Kidney epithelial cell (primary cell): Measurements from ENCODE around the gene LMOD1. TPM values are rescaled to one million over a fixed set of nuclear protein-coding genes. Genes with fewer than 3 reads are reported as not detected.

Source experiments
- DNase-seq: peaks from one replicate; pipeline ENCODE4 v3.0.0-alpha.2; 2010; ENCODE audit warnings: low read depth
- H3K27me3 ChIP-seq: 2 replicates; pipeline ENCODE4 v1.6.0; 2011; ENCODE audit warnings: low read length; ENCODE audit not compliant: control insufficient read depth, insufficient read depth
- H3K36me3 ChIP-seq: 2 replicates; pipeline ENCODE4 v1.5.1; 2011; ENCODE audit warnings: low read length; ENCODE audit not compliant: control insufficient read depth, insufficient read depth
- H3K4me3 ChIP-seq: 2 replicates; pipeline ENCODE4 v1.5.1; 2011; ENCODE audit warnings: low read depth, mild to moderate bottlenecking, control low read depth, low read length
- total RNA-seq: library from RNA; depleted of rRNA; stranded (reverse); fragments of >200 nt; gene quantifications from 2 replicates; pipeline ENCODE4 v1.2.3, GENCODE V29; 2015
- TF ChIP-seq, protein P1 (sequence below): IDR thresholded peaks from 2 replicates; pipeline ENCODE4 v1.5.1; 2011; ENCODE audit warnings: mild to moderate bottlenecking, moderate library complexity, low read length, control low read depth, inconsistent platforms; ENCODE audit not compliant: insufficient read depth, poor library complexity, severe bottlenecking

The LMOD1 gene
- total RNA-seq, 1 donor from 2014 or later, result under 0.01 TPM

DNA sequence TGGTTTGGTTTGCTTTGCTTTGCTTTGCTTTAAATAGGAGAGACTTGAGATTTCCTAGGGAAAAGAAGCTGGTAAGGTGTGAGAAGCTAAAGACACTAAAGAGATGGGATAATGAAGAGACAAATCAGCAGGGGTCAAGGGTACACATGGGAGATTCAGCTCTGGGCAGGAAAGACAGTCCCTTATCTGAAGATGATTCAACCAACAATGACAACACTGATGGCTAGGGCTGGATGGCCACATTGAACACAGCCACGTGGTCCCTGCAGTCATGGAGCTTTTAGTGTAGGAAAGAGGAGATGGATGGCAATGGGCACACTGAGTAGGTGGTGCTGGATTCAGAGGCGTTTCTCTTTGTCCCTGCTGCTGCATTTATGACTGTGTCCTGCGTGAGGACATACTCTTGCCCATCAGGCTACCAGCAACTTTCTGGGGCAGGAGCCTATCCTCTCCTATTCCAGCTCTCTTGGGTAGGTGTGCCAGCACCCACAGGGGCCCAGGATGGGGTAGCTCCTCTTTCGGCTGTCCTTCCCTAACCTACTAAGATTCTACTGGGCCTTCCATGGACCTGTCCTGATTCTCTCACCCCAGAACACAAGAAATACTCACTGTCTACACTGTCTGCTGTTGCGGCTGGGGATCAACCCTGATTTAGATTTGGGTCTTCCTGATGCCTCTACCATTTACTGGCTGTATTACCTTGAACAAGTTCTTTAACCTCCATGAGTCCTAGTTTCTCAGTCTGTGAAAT is 59.1 kb downstream of the LMOD1 start:
- TF ChIP-seq, protein P1, sequence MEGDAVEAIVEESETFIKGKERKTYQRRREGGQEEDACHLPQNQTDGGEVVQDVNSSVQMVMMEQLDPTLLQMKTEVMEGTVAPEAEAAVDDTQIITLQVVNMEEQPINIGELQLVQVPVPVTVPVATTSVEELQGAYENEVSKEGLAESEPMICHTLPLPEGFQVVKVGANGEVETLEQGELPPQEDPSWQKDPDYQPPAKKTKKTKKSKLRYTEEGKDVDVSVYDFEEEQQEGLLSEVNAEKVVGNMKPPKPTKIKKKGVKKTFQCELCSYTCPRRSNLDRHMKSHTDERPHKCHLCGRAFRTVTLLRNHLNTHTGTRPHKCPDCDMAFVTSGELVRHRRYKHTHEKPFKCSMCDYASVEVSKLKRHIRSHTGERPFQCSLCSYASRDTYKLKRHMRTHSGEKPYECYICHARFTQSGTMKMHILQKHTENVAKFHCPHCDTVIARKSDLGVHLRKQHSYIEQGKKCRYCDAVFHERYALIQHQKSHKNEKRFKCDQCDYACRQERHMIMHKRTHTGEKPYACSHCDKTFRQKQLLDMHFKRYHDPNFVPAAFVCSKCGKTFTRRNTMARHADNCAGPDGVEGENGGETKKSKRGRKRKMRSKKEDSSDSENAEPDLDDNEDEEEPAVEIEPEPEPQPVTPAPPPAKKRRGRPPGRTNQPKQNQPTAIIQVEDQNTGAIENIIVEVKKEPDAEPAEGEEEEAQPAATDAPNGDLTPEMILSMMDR, result no peak
- Histone ChIP-seq H3K27me3 (no peaks in the 10 kb centered on the region), H3K4me3 (no peak overlapping the region), H3K36me3 (no peaks in the 10 kb centered on the region)
- no peak for DNase-seq

- H3K4me3 ChIP-seq, result no peak overlapping the region
- H3K27me3 ChIP-seq, result no peaks in the 10 kb centered on the region
- H3K36me3 ChIP-seq, result no peaks in the 10 kb centered on the region
- TF ChIP-seq, protein P1, result no peak
- DNase-seq, result no peak
Observed at GRCh38 chr1:201886103-201886885, 60.1 kb downstream of the LMOD1 start.

- Histone ChIP-seq H3K27me3 (no peaks in the 10 kb centered on the region), H3K36me3 (no peaks in the 10 kb centered on the region), H3K4me3 (no peak overlapping the region)
- TF ChIP-seq, protein P1, result no peak
- no peak for DNase-seq
Observed at GRCh38 chr1:201885531-201886075, 60.7 kb downstream of the LMOD1 start.

DNA sequence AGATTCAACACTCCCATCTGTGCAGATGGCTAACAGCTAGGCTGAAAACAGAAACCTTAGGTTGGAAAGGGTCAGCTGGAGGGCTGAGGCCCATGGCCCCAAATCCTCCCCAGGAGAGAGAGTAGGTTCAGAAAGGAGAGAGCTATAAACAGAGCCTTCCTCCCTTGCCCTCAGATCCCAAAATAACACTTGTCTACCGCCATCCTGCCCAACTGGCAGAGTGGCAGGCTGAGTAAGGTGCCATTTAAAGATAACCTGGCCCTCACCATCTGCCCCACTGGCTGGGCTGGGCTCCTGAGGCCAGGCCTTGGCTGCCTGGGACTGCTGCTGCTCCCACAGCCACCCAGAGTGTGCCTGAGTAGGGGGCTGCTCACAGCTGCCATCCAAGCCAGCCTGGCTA is 61.9 kb downstream of the LMOD1 start:
- no peak for DNase-seq
- no peaks in the 10 kb centered on the region for H3K27me3 ChIP-seq
- no peaks in the 10 kb centered on the region for H3K36me3 ChIP-seq
- H3K4me3 ChIP-seq, result no peak overlapping the region
- TF ChIP-seq, protein P1, result no peak

DNA sequence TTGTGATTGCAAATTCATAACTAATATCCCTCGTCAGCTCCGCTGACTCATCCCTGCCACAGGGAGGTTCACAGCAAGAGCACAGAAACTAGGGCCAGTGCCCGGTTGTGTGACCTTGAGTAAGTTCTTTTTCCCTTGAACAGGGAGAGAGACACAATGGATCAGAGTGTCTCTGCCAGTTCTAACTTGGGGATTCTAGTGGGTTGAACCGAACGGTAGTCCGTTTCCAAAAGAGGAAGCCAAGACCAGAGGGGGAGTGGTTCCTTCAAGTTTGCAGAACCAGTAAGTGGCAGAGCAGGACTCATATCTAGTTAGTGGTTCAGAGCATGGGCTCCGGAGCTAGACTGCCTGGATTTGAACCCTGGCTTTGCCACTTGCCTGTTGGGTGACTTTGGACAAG is 62.6 kb downstream of the LMOD1 start:
- H3K36me3 ChIP-seq, result no peaks in the 10 kb centered on the region
- H3K4me3 ChIP-seq, result no peak overlapping the region
- TF ChIP-seq, protein P1, result no peak
- H3K27me3 ChIP-seq, result no peaks in the 10 kb centered on the region
- DNase-seq, result no peak
